HepG2 (cell line): ENCODE measurements around the gene RPP21. TPM values are rescaled to one million over a fixed set of nuclear protein-coding genes. Genes with fewer than 3 reads are reported as not detected.

Source experiments
- ARHGAP35 ChIP-seq: sonication (generic); formaldehyde crosslinking; IDR thresholded peaks from 2 replicates; pipeline ENCODE4 v1.9.0; 2022; ENCODE audit warnings: mild to moderate bottlenecking, inconsistent platforms, moderate library complexity, missing genetic modification reagents, borderline replicate concordance
- BRD4 ChIP-seq: sonication (generic); formaldehyde crosslinking; IDR thresholded peaks from 2 replicates; pipeline ENCODE4 v1.4.0; 2020; ENCODE audit warnings: missing genetic modification reagents
- EEA1 ChIP-seq: sonication (generic); formaldehyde crosslinking; IDR thresholded peaks from 2 replicates; pipeline ENCODE4 v1.5.1; 2020; ENCODE audit warnings: mild to moderate bottlenecking, missing genetic modification reagents, borderline replicate concordance
- HOXA3 ChIP-seq: sonication (generic); formaldehyde crosslinking; IDR thresholded peaks from 2 replicates; pipeline ENCODE4 v1.5.0; 2020; ENCODE audit warnings: missing genetic modification reagents
- KIAA2018 ChIP-seq: sonication (generic); formaldehyde crosslinking; IDR thresholded peaks from 2 replicates; pipeline ENCODE4 v1.5.0; 2020; ENCODE audit warnings: mild to moderate bottlenecking, missing genetic modification reagents, borderline replicate concordance
- MED13 ChIP-seq: sonication (generic); formaldehyde crosslinking; IDR thresholded peaks from 2 replicates; pipeline ENCODE4 v1.5.0; 2020; ENCODE audit warnings: missing genetic modification reagents
- MEIS1 ChIP-seq: sonication (generic); formaldehyde crosslinking; IDR thresholded peaks from 2 replicates; pipeline ENCODE4 v1.9.0; 2021; ENCODE audit warnings: mild to moderate bottlenecking, missing genetic modification reagents, moderate library complexity, borderline replicate concordance
- MLLT10 ChIP-seq: sonication (generic); formaldehyde crosslinking; IDR thresholded peaks from 2 replicates; pipeline ENCODE4 v1.4.0; 2020; ENCODE audit warnings: missing genetic modification reagents
- NR2C2 ChIP-seq: sonication (generic); formaldehyde crosslinking; IDR thresholded peaks from 2 replicates; pipeline ENCODE4 v1.4.0; 2020; ENCODE audit warnings: missing genetic modification reagents, mild to moderate bottlenecking, moderate library complexity, borderline replicate concordance
- NR2F6 ChIP-seq, 2 experiments: IDR thresholded peaks; 2 replicates each; pipeline ENCODE4 v1.6.1; 2016; ENCODE audit warnings: antibody characterized with exemption in 1 of 2, mild to moderate bottlenecking in 1 of 2
- PCBP2 ChIP-seq: fragments of 200-400 bp; formaldehyde crosslinking; optimal IDR thresholded peaks from 2 replicates; pipeline ENCODE3; 2018; ENCODE audit warnings: low read length, low read depth; ENCODE audit not compliant: poor library complexity, severe bottlenecking
- SIN3B ChIP-seq: fragments of 150-350 bp; IDR thresholded peaks from 2 replicates; pipeline ENCODE4 v1.6.1; 2014; ENCODE audit warnings: low read length
- YEATS4 ChIP-seq: sonication (generic); formaldehyde crosslinking; IDR thresholded peaks from 2 replicates; pipeline ENCODE4 v1.4.0; 2020; ENCODE audit warnings: missing genetic modification reagents, borderline replicate concordance
- ZC3H4 ChIP-seq: sonication (generic); formaldehyde crosslinking; IDR thresholded peaks from 2 replicates; pipeline ENCODE4 v1.4.0; 2020; ENCODE audit warnings: missing genetic modification reagents, borderline replicate concordance
- ZFY ChIP-seq: sonication (generic); formaldehyde crosslinking; IDR thresholded peaks from 2 replicates; pipeline ENCODE4 v1.4.0; 2020; ENCODE audit warnings: missing genetic modification reagents
- ZNF136 ChIP-seq: sonication (generic); formaldehyde crosslinking; IDR thresholded peaks from 2 replicates; pipeline ENCODE4 v1.8.1; 2022; ENCODE audit warnings: low read depth, mild to moderate bottlenecking, moderate library complexity, missing genetic modification reagents
- ZNF501 ChIP-seq: sonication (generic); formaldehyde crosslinking; IDR thresholded peaks from 2 replicates; pipeline ENCODE4 v1.5.1; 2020; ENCODE audit warnings: mild to moderate bottlenecking, moderate library complexity, missing genetic modification reagents
- ZNF770 ChIP-seq: sonication (generic); formaldehyde crosslinking; IDR thresholded peaks from 2 replicates; pipeline ENCODE4 v1.5.0; 2020; ENCODE audit warnings: mild to moderate bottlenecking, missing genetic modification reagents
- ZNF883 ChIP-seq: sonication (generic); formaldehyde crosslinking; IDR thresholded peaks from 2 replicates; pipeline ENCODE4 v1.5.1; 2020; ENCODE audit warnings: mild to moderate bottlenecking, missing genetic modification reagents; ENCODE audit errors: not compliant biosample characterization
- polyA plus RNA-seq, 8 experiments: library from polyadenylated mRNA; depleted of rRNA in 3 of 8; stranded (reverse) in 7 of 8; unstranded in 1 of 8; fragments of >200 nt; fragmentation: Illumina TruSeq in 4 of 8; extraction: Trizol in 4 of 8; gene quantifications; 2 replicates each; pipeline versions ENCODE4 v1.2.1 to v1.2.3, GENCODE V29; 2011 to 2016; ENCODE audit warnings: low read depth in 4 of 8, missing spikeins in 1 of 8, mixed read lengths in 1 of 8; ENCODE audit not compliant: insufficient read depth in 1 of 8
- total RNA-seq, 5 experiments: library from RNA; depleted of rRNA; stranded (reverse); fragments of >200 nt; fragmentation: Illumina TruSeq; extraction: Trizol; gene quantifications; 2 replicates each; pipeline ENCODE4 v1.2.3, GENCODE V29; 2016; ENCODE audit warnings: low read depth in 1 of 5

RPP21 gene
- total and polyA plus RNA-seq, 2 of the 13 experiments (the other 11 are each of a cell fraction or from before 2014, with no cell fraction given): 53.1 to 72.3 TPM

- TF ChIP-seq ZNF770 (CRISPR knock-in tag) (peak; percentile 79), ARHGAP35 (peak; percentile 84; the same call in 1 of the 2 replicates), PCBP2 (no peak), MLLT10 (CRISPR knock-in tag) (no peak), ZNF501 (peak; percentile 88), ZC3H4 (CRISPR knock-in tag) (peak; percentile 37; the same call in 1 of the 2 replicates), KIAA2018 (CRISPR knock-in tag) (no peak), NR2C2 (CRISPR knock-in tag) (peak; percentile 72; the same call in 1 of the 2 replicates), ZNF136 (CRISPR knock-in tag) (peak; percentile 78; the same call in 1 of the 2 replicates), BRD4 (CRISPR knock-in tag) (peak; percentile 99), ZFY (peak; percentile 99), SIN3B (no peak), ZNF883 (CRISPR knock-in tag) (peak; percentile 91), MED13 (CRISPR knock-in tag) (peak; percentile 85), EEA1 (CRISPR knock-in tag) (no peak), NR2F6 (IDR thresholded peaks at IDR 0.05) (no peak), NR2F6 (CRISPR knock-in tag; IDR thresholded peaks at IDR 0.05) (peak; percentile 25; the same call in 1 of the 2 replicates), HOXA3 (CRISPR knock-in tag) (peak; percentile 96), YEATS4 (CRISPR knock-in tag) (peak; percentile 95; the same call in 1 of the 2 replicates), MEIS1 (CRISPR knock-in tag) (no peak; the same call in 1 of the 2 replicates)
Measured at GRCh38 chr6:30344868-30345671, at the start of gene RPP21 (continued).
